Activated CD4-positive, alpha-beta T cell treated with anti-CD3 and anti-CD28 coated beads, Interleukin-2, amount 50 U/mL, for 16 hours (primary cell): ENCODE data around the gene DCDC2.
A peak's percentile ranks its signal among the peaks of the same experiment; 100 is the strongest.
"Not testable (repeated sequence)": the region's sequence is repeated elsewhere in the genome, so short reads cannot be mapped to it uniquely, and the experiment has no call there.

ENCODE experiments used
- DNase-seq: peaks from one replicate; pipeline ENCODE4 v3.0.0-alpha.2; 2020

Gene DCDC2

DNA sequence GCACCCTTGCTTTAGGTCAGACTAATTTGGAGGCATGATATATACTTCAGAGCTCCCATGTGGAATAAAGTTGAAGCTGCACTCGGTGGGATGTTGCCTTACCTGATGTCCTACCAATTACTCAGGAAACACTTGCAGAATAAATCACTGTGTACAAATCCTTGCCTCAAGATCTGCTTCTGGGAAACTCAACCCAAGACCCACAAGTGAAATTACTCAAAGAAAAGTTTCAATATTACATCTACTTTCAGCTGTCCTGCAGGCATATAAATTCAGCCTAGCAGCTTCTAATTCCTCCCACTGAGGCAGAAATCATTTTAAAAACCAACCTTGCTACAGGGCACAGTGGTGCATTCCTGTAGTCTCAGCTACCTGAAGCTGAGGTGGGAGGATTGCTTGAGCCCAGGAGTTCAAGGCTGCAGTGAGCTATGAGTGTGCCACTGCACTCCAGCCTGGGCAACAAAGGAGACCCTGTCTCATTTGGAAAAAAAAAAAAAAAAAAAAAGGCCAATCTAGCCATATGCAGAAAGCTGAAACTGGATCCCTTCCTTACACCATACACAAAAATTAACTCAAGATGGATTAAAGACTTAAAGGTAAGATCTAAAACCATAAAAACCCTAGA is 20.7 kb upstream of the DCDC2 start:
- DNase-seq, result peak; percentile 22

DNA sequence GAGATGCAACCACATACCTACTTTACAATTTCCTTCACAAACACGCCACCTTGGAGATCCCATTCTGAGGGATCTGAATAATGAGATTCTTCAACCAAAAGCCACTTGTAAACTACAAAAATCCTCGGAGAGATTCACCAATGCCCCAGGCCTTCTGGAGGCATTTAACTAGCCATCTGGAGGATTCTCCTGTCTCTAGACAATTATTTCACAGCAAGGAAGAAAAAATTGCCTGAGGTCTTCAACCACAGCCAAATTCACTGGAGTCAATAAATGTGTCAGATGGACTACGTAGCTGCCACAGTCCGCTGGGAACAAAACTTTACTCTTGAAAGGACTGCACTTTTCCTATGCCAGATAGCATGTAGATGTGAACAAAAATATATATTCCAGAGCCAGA is 19.0 kb upstream of the DCDC2 start:
- DNase-seq, result no peak

DNA sequence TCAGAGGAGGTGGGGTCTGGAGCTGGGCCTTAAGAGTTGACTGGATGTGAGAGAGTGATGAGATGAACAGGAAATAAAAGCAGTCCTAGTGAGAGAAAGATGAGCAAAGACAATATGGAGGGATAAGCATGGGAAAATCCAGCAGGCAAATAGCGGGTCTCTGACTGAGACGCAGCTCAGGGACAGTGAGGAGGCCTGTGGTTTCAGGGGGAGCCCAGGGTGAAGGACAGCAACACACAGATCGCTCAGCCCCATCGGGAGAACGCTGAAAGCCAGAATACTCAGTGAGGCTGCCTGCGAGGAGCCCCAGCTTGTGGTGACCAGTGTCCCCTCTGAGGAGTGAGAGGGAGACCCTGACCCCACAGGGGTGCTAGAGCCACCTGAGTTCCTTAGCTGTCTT is 16.8 kb upstream of the DCDC2 start:
- DNase-seq, result no peak

DNA sequence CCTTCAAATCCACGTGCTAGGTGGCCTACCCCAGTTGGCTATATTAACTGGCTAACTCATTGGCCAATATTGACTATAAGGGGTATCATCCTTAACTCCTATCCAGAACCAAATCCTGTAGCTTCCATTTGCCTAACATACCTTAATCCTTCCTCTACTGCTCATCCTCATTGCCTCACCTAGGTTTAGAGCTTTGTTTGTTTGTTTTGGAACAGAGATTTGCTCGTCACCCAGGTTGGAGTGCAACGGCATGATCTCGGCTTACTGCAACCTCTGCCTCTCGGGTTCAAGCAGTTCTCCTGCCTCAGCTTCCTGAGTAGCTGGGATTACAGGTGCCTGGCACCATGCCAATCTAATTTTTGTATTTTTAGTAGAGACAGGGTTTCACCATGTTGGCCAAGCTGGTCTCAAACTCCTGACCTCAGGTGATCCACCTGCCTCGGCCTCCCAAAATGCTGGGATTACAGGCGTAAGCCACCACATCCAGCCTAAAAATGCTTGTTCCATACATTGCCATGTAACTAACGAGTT is 7.3 kb upstream of the DCDC2 start:
- DNase-seq, result not testable (repeated sequence)

DNA sequence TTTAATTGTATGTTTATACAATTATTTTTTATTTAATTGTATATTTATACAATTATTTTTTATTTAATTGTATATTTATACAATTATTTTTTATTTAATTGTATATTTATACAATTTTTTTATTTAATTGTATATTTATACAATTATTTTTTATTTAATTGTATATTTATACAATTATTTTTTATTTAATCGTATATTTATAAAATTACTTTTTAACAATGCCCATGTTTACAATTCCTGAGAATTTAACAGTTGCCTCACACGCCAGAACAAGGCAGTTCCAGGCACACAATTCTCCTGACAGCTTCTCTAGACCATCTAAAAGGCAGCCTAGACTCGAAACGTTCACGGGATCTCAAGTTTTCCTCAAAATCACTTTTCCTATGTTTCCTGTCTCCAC is 4.5 kb upstream of the DCDC2 start:
- DNase-seq, result not testable (repeated sequence)

DNA sequence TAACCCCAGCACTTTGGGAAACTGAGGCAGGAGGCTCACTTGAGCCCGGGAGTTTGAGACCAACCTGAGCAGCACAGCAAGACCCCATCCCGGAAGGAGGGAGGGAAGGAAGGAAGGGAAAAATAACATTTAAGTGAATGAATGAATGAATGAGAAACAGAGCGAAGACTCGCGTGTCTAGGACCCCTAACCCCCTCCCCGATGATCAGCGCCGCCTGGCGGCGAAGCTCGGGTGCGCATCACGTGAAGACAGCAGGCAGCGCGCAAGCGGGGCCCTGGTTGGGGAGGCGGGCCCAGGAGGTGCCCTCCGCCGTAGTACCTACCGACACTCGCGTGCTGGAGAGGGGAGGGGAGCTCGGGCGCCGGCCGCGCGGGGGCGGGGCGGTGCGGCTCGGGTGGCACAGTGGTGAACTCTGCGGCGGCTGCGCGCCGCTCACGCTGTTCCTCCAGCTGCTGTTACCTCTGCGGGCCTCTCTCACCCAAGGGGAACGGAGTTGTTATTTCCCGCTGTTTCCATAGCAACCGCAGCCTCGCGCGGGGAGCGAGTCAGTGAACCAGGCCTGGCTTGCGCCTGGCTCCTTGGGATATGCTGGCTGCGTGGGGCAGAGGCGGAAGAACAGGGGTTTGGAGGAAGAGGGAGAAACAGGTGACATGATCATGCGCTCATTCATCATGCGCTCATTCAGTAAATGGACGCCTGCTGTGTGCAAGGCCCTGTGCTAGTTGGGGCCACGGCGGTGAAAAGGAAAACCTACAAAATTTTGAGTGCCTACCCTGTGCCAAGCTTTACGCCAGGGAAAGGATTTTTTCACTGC is 2.0 kb upstream of the DCDC2 start:
- peak; percentile 91 for DNase-seq

DNA sequence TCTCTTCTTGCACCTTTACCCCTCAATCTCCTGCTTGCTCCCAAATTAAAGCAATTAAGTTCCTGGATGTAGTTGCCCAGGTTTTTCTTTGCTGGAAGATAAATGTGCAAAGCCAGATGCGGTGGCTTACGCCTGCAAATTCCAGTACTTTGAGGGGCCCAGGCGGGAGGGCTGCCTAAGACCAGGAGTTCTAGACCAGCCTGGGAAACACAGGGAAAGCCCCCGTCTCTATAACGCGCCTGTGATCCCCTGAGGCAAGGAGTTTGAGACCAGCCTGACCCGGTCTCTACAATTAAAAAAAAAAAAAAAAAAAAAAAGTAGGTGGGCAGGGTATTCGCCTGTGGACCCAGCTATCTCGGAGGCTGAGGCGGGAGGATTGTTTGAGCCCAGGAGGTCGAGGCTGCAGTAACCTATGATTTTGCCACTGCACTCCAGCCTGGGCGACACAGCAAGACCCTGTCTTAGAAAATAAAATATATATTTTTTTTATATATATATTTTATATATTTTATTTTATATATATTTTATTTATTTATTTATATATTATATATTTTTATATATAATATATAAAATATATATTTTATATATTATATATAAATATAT is 461 bp upstream of the DCDC2 start:
- no peak for DNase-seq

DNA sequence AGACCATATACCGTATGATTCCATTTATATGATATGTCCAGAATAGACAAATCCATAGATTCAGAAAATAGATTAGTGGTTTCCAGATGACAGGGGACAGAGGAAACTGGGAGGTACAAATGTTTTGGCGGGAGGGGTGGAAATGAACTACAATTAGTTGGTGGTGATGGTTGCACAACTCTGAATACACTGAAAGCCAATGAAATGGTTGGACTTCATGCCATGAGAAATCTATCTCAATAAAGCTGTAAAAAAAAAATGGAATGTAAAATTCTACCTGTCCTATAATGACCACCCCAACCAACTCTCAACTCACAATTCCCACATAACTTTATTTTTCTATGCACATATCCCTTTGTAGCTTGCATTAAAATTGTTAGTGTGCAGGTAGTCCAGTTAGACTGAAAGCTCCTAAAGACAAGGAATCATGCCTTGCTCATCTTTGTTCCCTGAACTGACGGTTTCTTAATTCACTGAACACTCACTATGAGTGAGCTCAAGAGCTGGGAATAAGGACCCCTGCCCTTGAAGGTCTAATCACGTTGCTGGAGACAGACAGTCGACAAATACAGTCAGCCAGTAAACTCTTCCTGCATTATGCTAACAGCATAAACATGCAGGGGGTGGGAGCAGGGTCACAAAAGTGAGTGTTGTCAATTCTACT is 1.4 kb downstream of the DCDC2 start:
- DNase-seq, result no peak

DNA sequence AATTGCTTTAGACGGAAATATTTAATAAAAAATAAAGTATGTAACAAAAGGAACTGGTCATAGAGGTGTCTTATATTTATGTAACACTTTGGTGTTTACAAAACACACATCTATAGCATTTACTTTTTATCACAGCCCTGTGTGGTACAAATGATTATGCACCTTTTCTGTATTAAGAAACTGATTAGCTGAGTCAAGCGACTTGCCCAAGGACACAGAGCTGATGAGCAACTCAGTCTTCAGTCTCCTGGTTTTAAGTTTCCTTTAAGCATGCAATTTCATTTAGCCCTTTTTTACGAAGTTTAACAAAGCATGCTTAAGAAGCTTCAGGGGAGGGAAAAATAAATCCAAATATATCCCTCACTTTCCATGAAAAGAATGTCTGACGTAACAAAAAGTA is 2.5 kb downstream of the DCDC2 start:
- no peak for DNase-seq

DNA sequence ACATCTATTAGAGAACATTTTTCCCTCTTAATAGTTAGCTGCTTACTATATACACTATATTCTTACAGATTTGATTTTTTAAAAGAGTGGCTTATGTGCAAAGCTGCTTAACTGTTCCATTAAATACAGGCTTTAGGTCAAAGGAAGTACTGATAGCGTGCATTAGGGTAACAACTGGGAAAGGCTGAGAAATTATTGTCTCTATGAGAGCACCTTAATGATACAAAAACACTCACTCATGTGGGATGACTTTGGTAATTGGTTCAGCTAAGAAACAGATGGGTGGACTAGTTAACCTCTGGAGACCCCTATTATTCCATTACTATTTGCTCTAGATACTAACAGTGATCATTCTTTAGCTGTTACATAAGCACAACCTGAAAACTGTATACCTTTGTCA is 4.0 kb downstream of the DCDC2 start:
- no peak for DNase-seq

DNA sequence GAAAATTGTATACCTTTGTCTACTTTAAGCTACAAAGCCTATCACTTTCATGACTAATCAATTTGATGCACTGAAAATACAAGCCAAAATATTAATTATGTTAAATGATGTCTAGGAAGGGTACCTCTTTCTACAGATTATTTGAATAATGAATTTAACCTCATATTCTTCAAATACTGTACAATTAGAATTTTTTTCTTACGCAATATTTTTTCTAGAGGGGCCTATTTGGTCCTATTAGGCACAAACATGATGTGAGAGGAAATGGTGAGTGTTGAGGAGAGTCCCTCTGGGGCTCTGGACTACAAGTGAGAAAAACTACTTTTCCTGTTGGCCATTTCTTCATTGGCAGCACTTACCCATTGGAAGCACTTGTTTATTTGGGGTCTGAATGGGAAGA is 5.4 kb downstream of the DCDC2 start:
- DNase-seq, result no peak

DNA sequence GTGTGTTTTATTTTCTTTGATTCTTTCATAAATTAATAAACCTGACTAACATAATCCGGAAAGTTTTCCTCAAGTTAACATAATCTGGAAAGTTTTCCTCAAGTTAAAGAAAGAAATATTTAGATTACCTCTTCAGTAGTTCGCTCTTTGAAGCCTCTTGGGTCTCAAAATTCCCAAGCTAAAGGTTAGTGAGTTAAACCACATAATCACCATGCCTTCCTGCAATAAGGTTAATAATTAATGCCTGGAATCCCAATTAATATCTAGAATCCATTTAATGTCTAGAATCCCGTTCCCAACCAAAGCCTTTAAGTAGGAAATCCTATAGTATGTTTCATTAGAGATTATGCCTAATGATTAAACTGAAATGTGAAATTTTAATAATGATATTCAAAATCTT is 12.9 kb downstream of the DCDC2 start:
- no peak for DNase-seq

DNA sequence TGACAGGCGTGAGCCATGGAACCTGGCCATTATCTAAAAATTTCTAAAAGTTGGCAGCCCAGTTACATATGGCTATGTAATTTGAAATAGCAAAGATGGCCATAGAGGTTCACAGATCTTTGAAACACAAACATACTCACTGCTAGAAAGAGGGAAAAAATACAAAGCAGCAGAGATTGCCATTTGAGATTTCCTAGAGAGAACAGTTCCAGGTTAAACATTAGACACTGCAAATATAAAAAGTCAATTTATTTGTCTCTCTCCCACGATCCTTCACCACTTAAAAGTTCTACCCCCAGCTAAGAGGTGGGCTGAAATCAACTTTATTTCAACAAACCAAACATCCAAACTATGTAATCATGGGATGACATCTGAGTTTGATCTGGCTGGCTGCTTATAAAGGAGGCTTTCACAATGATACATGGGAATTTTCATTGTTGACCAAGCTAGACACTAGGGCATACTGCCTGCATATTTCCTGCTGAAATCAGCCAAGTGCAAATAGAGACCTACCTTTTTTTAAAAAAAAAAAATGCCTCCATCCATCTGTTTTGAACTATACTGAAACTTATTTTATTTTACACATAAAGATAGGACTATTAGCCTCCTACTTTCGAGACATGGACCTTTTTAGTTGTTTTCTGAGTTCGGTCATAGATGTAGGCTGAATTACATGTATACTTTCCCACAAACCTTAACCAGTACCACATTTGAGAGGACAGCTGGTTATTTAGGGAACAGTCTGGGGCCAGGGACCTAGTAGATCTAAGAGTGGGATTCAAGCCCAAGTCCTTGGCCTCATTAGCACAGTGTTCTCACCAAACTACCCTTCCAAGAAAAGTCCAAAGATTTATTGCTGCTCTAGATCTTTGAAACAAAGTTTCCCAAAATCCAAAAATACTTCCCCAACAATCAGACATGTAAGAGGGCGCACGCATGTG is 16.6 kb downstream of the DCDC2 start:
- no peak for DNase-seq

DNA sequence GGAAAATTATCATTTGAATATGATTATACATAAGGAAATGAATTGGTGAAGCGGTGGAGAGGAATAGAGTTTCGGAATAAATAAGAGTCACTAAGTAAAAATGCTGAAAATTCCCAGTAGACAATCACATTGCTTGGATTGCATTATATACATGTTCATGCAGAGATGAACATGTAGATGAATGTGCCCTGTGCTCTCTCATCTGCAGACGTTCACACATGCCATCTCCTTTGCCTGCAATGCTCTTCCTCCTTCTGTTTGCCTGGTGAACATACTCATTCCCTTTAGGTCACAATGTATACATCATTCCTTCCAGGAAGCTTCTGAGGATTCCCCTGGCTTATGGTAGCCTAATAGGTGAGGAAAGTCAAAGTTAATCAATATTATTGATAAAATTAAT is 17.9 kb downstream of the DCDC2 start:
- no peak for DNase-seq

DNA sequence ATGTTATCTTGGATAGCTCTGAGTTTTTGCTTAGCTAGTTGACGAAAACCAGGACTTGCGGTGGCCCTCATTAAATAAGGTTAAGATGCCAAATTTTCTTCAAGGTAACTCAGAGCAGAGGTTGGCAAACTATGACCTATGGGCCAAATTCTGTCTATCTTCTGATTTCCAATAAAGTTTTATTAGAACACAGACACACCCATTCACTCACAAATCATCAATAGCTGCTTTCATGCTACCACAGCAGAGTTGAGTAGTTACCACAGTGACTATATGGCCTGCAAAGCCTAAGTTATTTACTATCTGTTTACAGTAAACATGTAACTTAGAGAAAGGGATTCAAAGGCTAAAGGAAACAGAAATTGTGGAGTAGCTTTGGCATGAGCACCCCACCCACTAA is 23.6 kb downstream of the DCDC2 start:
- DNase-seq, result no peak

DNA sequence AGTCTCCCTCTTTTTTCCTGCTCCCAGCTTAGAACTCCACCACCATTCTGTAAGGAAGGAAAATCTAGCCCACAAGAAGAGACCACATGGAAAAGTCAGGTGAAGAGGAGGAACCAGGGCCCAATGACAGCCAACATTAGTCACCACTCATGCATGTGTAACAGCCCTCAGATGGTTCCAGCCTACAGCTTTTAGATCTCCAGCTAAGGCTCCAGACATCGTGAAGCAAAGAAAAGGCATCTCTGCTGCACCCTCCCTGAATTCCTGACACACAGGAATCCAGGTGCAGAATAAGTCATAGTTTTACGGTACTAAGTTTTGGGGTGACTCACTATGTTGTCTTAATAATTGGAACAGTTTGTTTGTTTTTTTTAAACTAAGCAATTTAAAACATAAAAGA is 25.5 kb downstream of the DCDC2 start:
- DNase-seq, result no peak

DNA sequence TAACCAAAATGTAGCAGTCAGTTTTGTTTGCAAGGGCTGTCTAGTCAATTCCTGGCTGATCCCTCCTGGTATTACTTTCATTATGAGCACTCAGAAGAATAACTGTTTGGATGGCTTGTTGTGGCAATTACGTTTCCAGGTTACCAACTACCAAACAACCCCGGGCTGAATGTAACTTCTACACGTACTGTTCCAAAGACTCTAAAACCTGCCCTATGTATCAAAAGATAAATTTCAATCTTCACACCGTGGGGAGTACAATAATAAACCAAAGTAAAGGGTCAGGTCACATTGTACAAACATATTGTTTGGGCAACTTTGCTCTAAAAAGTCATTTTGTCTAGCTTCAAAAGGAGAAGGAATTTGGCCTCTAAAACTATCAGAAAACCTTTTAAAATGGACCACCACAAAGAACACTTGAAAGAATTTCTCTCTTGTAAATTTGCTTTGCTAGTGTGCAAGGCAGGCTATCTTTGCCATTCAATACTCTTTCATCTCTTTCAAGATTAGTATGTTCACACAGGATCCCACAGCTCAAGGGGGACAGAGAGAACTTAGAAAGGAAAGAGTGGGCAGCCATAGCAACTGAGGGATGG is 27.6 kb downstream of the DCDC2 start:
- peak; percentile 3 for DNase-seq

DNA sequence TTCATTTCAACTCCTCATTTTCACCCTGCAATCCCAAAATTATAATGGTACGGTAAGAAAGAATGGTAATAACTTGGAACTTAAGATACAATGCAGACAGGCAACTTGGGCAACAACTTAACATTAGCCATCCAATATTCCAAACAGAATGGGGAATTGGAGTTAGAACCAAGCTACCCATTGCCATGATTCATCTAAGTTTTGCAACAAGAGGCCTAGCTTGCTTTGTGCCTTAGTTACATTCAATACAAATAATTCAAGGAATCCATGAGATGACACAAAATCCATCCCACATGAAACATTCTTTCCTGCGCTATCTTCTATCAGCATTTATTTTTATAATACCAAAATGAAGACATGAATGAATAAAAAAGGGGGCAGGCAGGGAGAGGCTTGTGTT is 28.4 kb downstream of the DCDC2 start:
- no peak for DNase-seq

DNA sequence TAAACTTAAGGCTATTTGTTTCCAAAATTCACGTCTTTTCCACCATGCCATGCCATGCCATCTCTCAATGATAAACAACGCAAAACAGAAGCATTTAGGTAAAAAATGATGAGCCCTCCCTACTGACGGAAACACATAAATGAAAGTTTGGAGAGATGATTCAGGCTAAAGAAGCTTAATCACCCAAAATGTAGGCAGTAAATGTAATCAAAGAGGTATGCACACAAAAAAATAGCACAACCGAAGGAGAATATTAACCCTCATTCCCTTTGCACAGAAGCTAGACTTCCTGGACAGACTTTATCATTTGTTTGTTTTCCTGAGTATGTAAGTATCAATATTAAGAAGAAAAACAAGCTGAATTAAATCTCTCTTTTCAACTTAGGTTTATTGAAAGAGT is 28.8 kb downstream of the DCDC2 start:
- no peak for DNase-seq

DNA sequence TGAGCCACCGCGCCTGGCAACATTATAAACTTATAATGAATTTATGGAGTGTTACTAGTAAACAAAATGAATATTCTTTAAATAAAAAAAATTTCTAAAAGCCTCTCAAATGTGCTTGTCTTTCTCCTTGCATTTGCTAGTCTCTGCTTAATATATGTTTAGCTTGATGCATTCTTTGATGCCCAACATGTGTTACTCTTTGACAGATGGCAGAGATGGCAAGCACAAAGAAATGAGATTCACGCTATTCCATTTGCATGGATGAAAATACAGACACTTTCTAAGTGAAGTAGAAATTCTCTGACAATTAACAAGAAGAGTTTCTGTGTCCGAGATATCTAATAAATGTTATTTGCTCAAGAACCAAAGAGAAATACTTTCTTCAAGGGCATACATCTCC is 30.1 kb downstream of the DCDC2 start:
- no peak for DNase-seq

DNA sequence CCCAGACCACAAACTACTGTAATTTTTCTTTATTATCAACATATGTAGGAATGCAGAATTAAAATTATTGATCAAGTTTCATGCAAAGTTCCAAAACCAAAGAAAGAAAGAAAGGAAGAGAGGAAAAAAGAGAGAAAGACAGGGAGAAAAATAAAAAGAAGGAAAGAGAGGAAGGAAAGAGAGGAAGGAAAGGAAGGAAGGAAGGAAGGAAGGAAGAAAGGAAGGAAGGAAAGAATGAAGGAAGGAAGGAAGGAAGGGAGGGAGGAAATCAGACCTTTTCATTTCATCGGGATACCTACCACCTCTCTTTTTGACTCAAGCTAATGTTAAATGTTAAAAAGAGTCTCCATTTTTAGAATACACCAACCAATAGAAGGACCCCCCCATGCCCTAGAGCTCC is 31.9 kb downstream of the DCDC2 start:
- DNase-seq, result no peak

DNA sequence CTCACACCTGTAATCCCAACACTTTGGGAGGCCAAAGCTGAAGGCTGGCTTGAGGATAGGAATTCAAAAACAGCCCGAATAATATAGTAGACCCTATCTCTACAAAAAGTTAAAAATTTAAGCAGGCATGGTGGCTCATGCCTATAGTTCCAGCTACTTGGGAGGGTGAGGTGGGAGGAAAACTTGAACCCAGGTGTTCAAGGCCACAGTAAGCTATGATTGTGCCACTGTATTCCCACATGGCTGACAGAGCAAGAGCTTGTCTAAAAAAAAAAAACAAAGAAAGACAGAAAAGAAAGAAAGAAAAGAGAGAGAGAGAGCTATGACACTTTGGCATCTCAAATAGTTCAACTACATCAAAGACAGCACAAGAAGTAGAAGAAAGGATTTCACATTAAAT is 33.2 kb downstream of the DCDC2 start:
- no peak for DNase-seq
